ENCODE data around the gene SPDYA. TPM values are rescaled to one million over a fixed set of nuclear protein-coding genes. Genes with fewer than 3 reads are reported as not detected.
A peak's percentile ranks its signal among the peaks of the same experiment; 100 is the strongest.

SPDYA gene
- polyA plus RNA-seq, 3 donors: 0.15 TPM; not detected in 2

- Histone ChIP-seq H3K4me3 (replicated peaks in 1 of 3; ENCODE audit: low read depth in 2 of 3, low read length in 3 of 3) (peak overlapping the region in 1 of 3 experiments; percentile 94), H3K9me3 (replicated peaks in 1 of 2; ENCODE audit: control insufficient read depth in 1 of 2, insufficient read depth in 1 of 2, low read length in 2 of 2) (no peaks in the 10 kb centered on the region), H2AFZ (ENCODE audit: insufficient read depth, low read depth, low read length, poor library complexity, severe bottlenecking) (no peak overlapping the region), H3K36me3 (replicated peaks in 1 of 2; ENCODE audit: control insufficient read depth in 1 of 2, insufficient read depth in 2 of 2, low read length in 2 of 2) (peaks cover 6 to 12% of the 10 kb centered on the region in 2 donors), H3K9ac (ENCODE audit: insufficient read depth, low read length, poor library complexity, severe bottlenecking) (no peak overlapping the region), H3K27ac (ENCODE audit: low read depth in 1 of 2, low read length in 2 of 2) (peak overlapping the region in 1 of 2 donors; percentile 94), H3K4me2 (replicated peaks; ENCODE audit: extremely low read depth, low read length, poor library complexity, severe bottlenecking) (peak overlapping the region; percentile 89), H4K20me1 (ENCODE audit: insufficient read depth, low read length) (no peaks in the 10 kb centered on the region), H3K27me3 (ENCODE audit: control insufficient read depth in 2 of 2, insufficient read depth in 2 of 2, low read length in 2 of 2) (no peaks in the 10 kb centered on the region), H3K79me2 (ENCODE audit: insufficient read depth, low read length) (peaks cover 40% of the 10 kb centered on the region), H3K4me1 (ENCODE audit: control insufficient read depth in 1 of 2, insufficient read depth in 2 of 2, low read length in 2 of 2) (peaks cover 21 to 28% of the 10 kb centered on the region in 2 donors)
- Mint-ChIP-seq H3K27me3 (ENCODE audit: low read depth in 3 of 3) (no peaks in the 10 kb centered on the region), H3K27ac (peak overlapping the region in 1 of 7 donors; percentile 3), H3K4me3 (no peak overlapping the region), H3K9me3 (no peaks in the 10 kb centered on the region), H3K36me3 (peaks cover 10 to 24% of the 10 kb centered on the region in 2 donors), H3K4me1 (peaks cover 34% of the 10 kb centered on the region)
- 90% methylated on average over 12 of the region's 12 CpGs for WGBS (ENCODE audit: insufficient coverage)
- no peak for TF ChIP-seq CTCF (IDR thresholded peaks at IDR 0.05)
- no peak for DNase-seq
- intact Hi-C loops (cut with micrococcal nuclease): no loop called here
Measured at GRCh38 chr2:28868611-28869010, 58.0 kb downstream of the SPDYA start.

DNA sequence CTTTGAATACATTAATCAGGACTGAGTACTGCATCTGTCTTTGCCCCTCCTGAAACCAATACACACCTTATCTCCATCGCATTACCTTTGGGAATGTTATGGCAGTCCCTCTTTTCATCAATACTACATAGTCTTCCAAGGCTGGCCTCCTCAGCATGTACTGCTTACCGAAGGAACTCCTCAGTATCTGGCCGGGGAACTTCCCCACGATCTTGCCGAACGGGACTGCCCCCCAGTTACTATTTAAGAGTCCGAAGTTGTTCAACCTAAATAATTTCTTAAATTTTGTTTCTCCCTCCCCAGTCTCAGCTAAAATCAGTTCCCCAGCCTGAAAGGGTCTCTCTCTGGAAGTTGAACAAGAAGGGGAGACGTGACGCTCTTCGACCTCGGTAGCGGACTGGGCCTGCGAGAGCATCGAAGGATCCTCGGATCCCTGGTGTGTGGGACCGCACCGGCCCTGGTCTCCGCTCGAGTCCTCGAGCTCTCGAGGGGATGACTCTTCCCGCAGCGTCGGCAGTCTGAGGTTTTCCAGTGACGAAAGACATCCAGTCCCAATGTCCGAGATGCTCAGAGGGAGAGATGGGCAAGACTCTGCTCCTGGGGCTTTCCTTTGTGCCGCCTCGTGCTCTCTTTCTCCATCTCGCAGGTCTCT is 59.0 kb downstream of the SPDYA start:
- H3K27me3 ChIP-seq (ENCODE audit: control insufficient read depth in 2 of 2, insufficient read depth in 2 of 2, low read length in 2 of 2): no peaks in the 10 kb centered on the region
- peak in 2 of 3 donors; percentile 41 to 70 for DNase-seq
- under 1% methylated on average over 29 of the region's 29 CpGs for WGBS (ENCODE audit: insufficient coverage)
- Mint-ChIP-seq H3K4me1 (peaks cover 28% of the 10 kb centered on the region), H3K27me3 (ENCODE audit: low read depth in 3 of 3) (peaks cover 0 to 3% (median 0%) of the 10 kb centered on the region in 3 donors), H3K36me3 (peaks cover under 1 to 16% of the 10 kb centered on the region in 2 donors), H3K27ac (peak overlapping the region; percentile 95 to 97 (median 96)), H3K4me3 (peak overlapping the region; percentile 96 to 98), H3K9me3 (no peaks in the 10 kb centered on the region)
- H3K9ac ChIP-seq (ENCODE audit: insufficient read depth, low read length, poor library complexity, severe bottlenecking): peak overlapping the region; percentile 81
- H3K4me3 ChIP-seq (replicated peaks in 1 of 3; ENCODE audit: low read depth in 2 of 3, low read length in 3 of 3): peak overlapping the region; percentile 36 to 94 (median 77)
- H3K27ac ChIP-seq (ENCODE audit: low read depth in 1 of 2, low read length in 2 of 2): peak overlapping the region; percentile 69 to 94
- TF ChIP-seq CTCF (IDR thresholded peaks at IDR 0.05): no peak
- peaks cover 40% of the 10 kb centered on the region for H3K79me2 ChIP-seq (ENCODE audit: insufficient read depth, low read length)
- no peaks in the 10 kb centered on the region for H3K9me3 ChIP-seq (replicated peaks in 1 of 2; ENCODE audit: control insufficient read depth in 1 of 2, insufficient read depth in 1 of 2, low read length in 2 of 2)
- H4K20me1 ChIP-seq (ENCODE audit: insufficient read depth, low read length): no peaks in the 10 kb centered on the region
- H3K36me3 ChIP-seq (replicated peaks in 1 of 2; ENCODE audit: control insufficient read depth in 1 of 2, insufficient read depth in 2 of 2, low read length in 2 of 2): peaks cover 2 to 3% of the 10 kb centered on the region in 2 donors
- peak overlapping the region; percentile 98 for H2AFZ ChIP-seq (ENCODE audit: insufficient read depth, low read depth, low read length, poor library complexity, severe bottlenecking)
- intact Hi-C loops (cut with micrococcal nuclease): no loop called here
- H3K4me2 ChIP-seq (replicated peaks; ENCODE audit: extremely low read depth, low read length, poor library complexity, severe bottlenecking): peak overlapping the region; percentile 89
- peaks cover 21 to 28% of the 10 kb centered on the region in 2 donors for H3K4me1 ChIP-seq (ENCODE audit: control insufficient read depth in 1 of 2, insufficient read depth in 2 of 2, low read length in 2 of 2)

Measured in CD14-positive monocyte (primary cell).